K562 (cell line): Measurements from ENCODE around the gene MPP7. TPM values are rescaled to one million over a fixed set of nuclear protein-coding genes. Genes with fewer than 3 reads are reported as not detected.

Experiments
- ATAC-seq: fragments of 200-7000 bp; cut with Tn5 transposase; 3 replicates; pipeline ENCODE4 v1.9.1; 2020; ENCODE audit warnings: moderate library complexity
- BruUV-seq: library from RNA; stranded (reverse); fragments of 400-500 nt; replicated peaks from 2 replicates; lab custom pipeline; 2021; lab: Mats Ljungman, UMichigan
- CTCF ChIA-PET: fragments of 300-600 bp; formaldehyde crosslinking; extraction: SDS; loops from one replicate; lab custom pipeline; 2021; ENCODE audit warnings: low intra/inter-chr PET ratio; lab: Yijun Ruan, JAX
- POLR2A ChIA-PET: fragments of 300-600, 350-650 bp; sonication (Branson Sonifier 250); formaldehyde crosslinking; extraction: SDS; loops from one replicate; lab custom pipeline; 2021; ENCODE audit warnings: antibody characterized with exemption, inconsistent platforms; lab: Yijun Ruan, JAX
- DNase-seq, 4 experiments: peaks; one replicate each; pipeline versions ENCODE4 v3.0.0 to v3.0.0-alpha.2; 2011 to 2018; ENCODE audit warnings: low spot score in 3 of 4, mixed read lengths in 3 of 4; ENCODE audit errors: extremely low read depth in 1 of 4
- FAIRE-seq: peaks from 2 replicates; lab custom pipeline; 2011; peaks lifted over from hg19 to GRCh38; lab: Jason Lieb, UNC
- H2AFZ ChIP-seq: 2 replicates; pipeline ENCODE4 v1.6.0; 2011; ENCODE audit warnings: low read depth, low read length, control low read depth, inconsistent platforms
- H3K27ac ChIP-seq: fragments of 200-600 bp; 3 replicates; pipeline ENCODE4 v1.8.0; 2011; ENCODE audit warnings: low read depth, mild to moderate bottlenecking, control low read depth, inconsistent platforms, low read length, moderate library complexity, mixed read lengths; ENCODE audit errors: extremely low read depth
- H3K27me3 ChIP-seq, 2 experiments: fragments of 300-600 bp in 1 of 2; 2 replicates in 1 of 2; 3 replicates in 1 of 2; pipeline versions ENCODE4 v1.6.0 to v1.8.0; 2011; ENCODE audit warnings: inconsistent platforms in 2 of 2, low read length in 2 of 2, mild to moderate bottlenecking in 1 of 2, mixed read lengths in 1 of 2, moderate library complexity in 1 of 2; ENCODE audit not compliant: control insufficient read depth in 2 of 2, insufficient read depth in 2 of 2
- H3K36me3 ChIP-seq: fragments of 300-600 bp; 3 replicates; pipeline ENCODE4 v1.8.0; 2011; ENCODE audit warnings: mild to moderate bottlenecking, low read length, inconsistent platforms; ENCODE audit not compliant: control insufficient read depth, insufficient read depth
- H3K4me1 ChIP-seq, 2 experiments: fragments of 200-600 bp in 1 of 2; replicated peaks in 1 of 2; 2 replicates in 1 of 2; 3 replicates in 1 of 2; pipeline versions ENCODE4 v1.5.1 to v1.8.0; 2011; ENCODE audit warnings: inconsistent platforms in 2 of 2, low read length in 2 of 2, mild to moderate bottlenecking in 1 of 2, mixed read lengths in 1 of 2, moderate library complexity in 1 of 2; ENCODE audit not compliant: control insufficient read depth in 2 of 2, insufficient read depth in 2 of 2
- H3K4me2 ChIP-seq: 2 replicates; pipeline ENCODE4 v1.6.1; 2011; ENCODE audit warnings: low read length, control low read depth, inconsistent platforms, mixed read lengths; ENCODE audit not compliant: insufficient read depth
- H3K4me3 ChIP-seq: fragments of 200-600 bp; sonication (generic), shearing (Covaris generic); 2 replicates; pipeline ENCODE4 v1.5.1; 2016; ENCODE audit warnings: control low read depth, inconsistent platforms
- H3K79me2 ChIP-seq: fragments of 200-600 bp; 3 replicates; pipeline ENCODE4 v1.8.0; 2011; ENCODE audit warnings: low read length, inconsistent platforms; ENCODE audit not compliant: control insufficient read depth, insufficient read depth
- H3K9ac ChIP-seq, 2 experiments: 2 replicates each; pipeline versions ENCODE4 v1.6.0 to v1.6.1; 2011; ENCODE audit warnings: low read depth in 2 of 2, low read length in 2 of 2, control low read depth in 1 of 2, inconsistent platforms in 1 of 2, mild to moderate bottlenecking in 1 of 2, mixed read lengths in 1 of 2; ENCODE audit not compliant: insufficient read depth in 1 of 2
- H3K9me1 ChIP-seq: one replicate; pipeline ENCODE4 v1.6.0; 2011; ENCODE audit warnings: inconsistent platforms, mild to moderate bottlenecking, low read length, moderate library complexity; ENCODE audit not compliant: control insufficient read depth, insufficient read depth
- H3K9me3 ChIP-seq: replicated peaks from 2 replicates; pipeline ENCODE4 v1.5.1; 2011; ENCODE audit warnings: low read depth, low read length, inconsistent platforms; ENCODE audit not compliant: control insufficient read depth, insufficient read depth
- H4K20me1 ChIP-seq: replicated peaks from 2 replicates; pipeline ENCODE4 v1.6.1; 2011; ENCODE audit warnings: low read length, inconsistent platforms, mixed read lengths; ENCODE audit not compliant: control insufficient read depth, insufficient read depth
- CBFB ChIP-seq: sonication (generic); formaldehyde crosslinking; IDR thresholded peaks from 2 replicates; pipeline ENCODE4 v1.4.0; 2020; ENCODE audit warnings: mild to moderate bottlenecking, missing genetic modification reagents
- CSDE1 ChIP-seq, 2 experiments: fragments of 450-650 bp; IDR thresholded peaks; 2 replicates each; pipeline ENCODE4 v1.6.1; 2016; ENCODE audit warnings: mild to moderate bottlenecking in 1 of 2
- ESRRA ChIP-seq: fragments of 450-650 bp; IDR thresholded peaks from 2 replicates; pipeline ENCODE4 v1.6.1; 2014; ENCODE audit warnings: low read depth, mild to moderate bottlenecking, moderate library complexity, borderline replicate concordance
- KDM1A ChIP-seq, 2 experiments: fragments of 450-650 bp; IDR thresholded peaks; 2 replicates each; pipeline ENCODE4 v1.6.1; 2016; ENCODE audit warnings: mild to moderate bottlenecking in 2 of 2
- LCOR ChIP-seq: sonication (generic); formaldehyde crosslinking; IDR thresholded peaks from 2 replicates; pipeline ENCODE4 v1.8.0; 2022; ENCODE audit warnings: mild to moderate bottlenecking, missing genetic modification reagents
- NBN ChIP-seq: fragments of 450-650 bp; IDR thresholded peaks from 2 replicates; pipeline ENCODE4 v1.6.1; 2016; ENCODE audit warnings: low read depth, mild to moderate bottlenecking
- PHTF2 ChIP-seq: fragments of 250-450 bp; sonication (Bioruptor Pico); IDR thresholded peaks from 2 replicates; pipeline ENCODE4 v1.5.0; 2021; ENCODE audit warnings: mild to moderate bottlenecking
- POLR2A ChIP-seq: fragments of 450-650 bp; conservative IDR thresholded peaks from 2 replicates; pipeline ENCODE4 v1.6.1; 2016
- SAFB2 ChIP-seq: fragments of 200-400 bp; formaldehyde crosslinking; IDR thresholded peaks from 2 replicates; pipeline ENCODE4 v1.6.1; 2018; ENCODE audit warnings: borderline replicate concordance, low read length, low read depth, moderate library complexity; ENCODE audit not compliant: severe bottlenecking
- SP1 ChIP-seq: sonication (generic); formaldehyde crosslinking; IDR thresholded peaks from 2 replicates; pipeline ENCODE4 v1.8.1; 2022; ENCODE audit warnings: mild to moderate bottlenecking, missing genetic modification reagents
- ZNF239 ChIP-seq: fragments of 250-450 bp; sonication (Bioruptor Pico); IDR thresholded peaks from 2 replicates; pipeline ENCODE4 v1.4.0; 2020; ENCODE audit warnings: mild to moderate bottlenecking
- ZSCAN32 ChIP-seq: fragments of 450-650 bp; formaldehyde crosslinking; IDR thresholded peaks from 2 replicates; pipeline ENCODE4 v1.4.0; 2020; ENCODE audit warnings: mild to moderate bottlenecking, moderate library complexity
- WGBS: fragments of 100-300 bp; shearing (Covaris generic); methylation state at CpG from one replicate; pipeline ENCODE4 v1.1.6; 2016; ENCODE audit warnings: low coverage, mixed read lengths; ENCODE audit not compliant: insufficient coverage; ENCODE audit errors: missing lambda C conversion rate; 5-methylcytosine and 5-hydroxymethylcytosine counted together
- in situ Hi-C: fragments of 300-500 bp; cut with MboI; formaldehyde crosslinking; loops from 4 replicates; pipeline ENCODE4 v1.15.0; 2018; ENCODE audit warnings: inconsistent platforms, mixed read lengths
- intact Hi-C: fragments of 100-400 bp; cut with micrococcal nuclease; formaldehyde crosslinking; loops from 2 replicates; pipeline ENCODE4 v1.14.2; 2022
- polyA plus RNA-seq, 8 experiments: library from polyadenylated mRNA; depleted of rRNA in 4 of 8; stranded (reverse) in 5 of 8; unstranded in 3 of 8; fragments of >200 nt; fragmentation: Nextera tagmentation in 2 of 8; fragmentation: Illumina TruSeq in 1 of 8; extraction: Ambion mirVana in 2 of 8; extraction: Trizol in 1 of 8; gene quantifications; 2 replicates each; pipeline versions ENCODE4 v1.2.1 to v1.2.3, GENCODE V29; 2011 to 2014; ENCODE audit warnings: inconsistent platforms in 1 of 8, missing spikeins in 1 of 8
- total RNA-seq, 7 experiments: library from RNA; depleted of rRNA in 6 of 7; stranded (reverse); fragments of >200 nt in 6 of 7; fragmentation: Illumina TruSeq in 2 of 7; extraction: Trizol in 2 of 7; gene quantifications; 2 replicates each; pipeline versions ENCODE4 v1.2.1 to v1.2.3, GENCODE V29; 2011 to 2021; ENCODE audit warnings: low replicate concordance in 1 of 7
- TF ChIP-seq, protein P1 (sequence below): IDR thresholded peaks from 2 replicates; pipeline ENCODE4 v1.6.1; 2011; ENCODE audit not compliant: insufficient read length; ENCODE audit errors: extremely low read depth
- TF ChIP-seq, protein P2 (sequence below): fragments of 450-650 bp; IDR thresholded peaks from 2 replicates; pipeline ENCODE4 v1.6.1; 2016; ENCODE audit warnings: antibody characterized with exemption
- TF ChIP-seq, protein P3 (sequence below): IDR thresholded peaks from 3 replicates; pipeline ENCODE4 v1.6.1; 2011; ENCODE audit warnings: borderline replicate concordance, mild to moderate bottlenecking; ENCODE audit not compliant: insufficient read length, insufficient read depth
- TF ChIP-seq, protein P4 (sequence below): sonication (generic); formaldehyde crosslinking; IDR thresholded peaks from 2 replicates; pipeline ENCODE4 v1.8.0; 2022; ENCODE audit warnings: mild to moderate bottlenecking, missing genetic modification reagents

MPP7 gene
- total and polyA plus RNA-seq, 9 of the 15 experiments (the other 6 are each of a cell fraction or from before 2014, with no cell fraction given): 0.03 to 0.50 (median 0.23) TPM

DNA sequence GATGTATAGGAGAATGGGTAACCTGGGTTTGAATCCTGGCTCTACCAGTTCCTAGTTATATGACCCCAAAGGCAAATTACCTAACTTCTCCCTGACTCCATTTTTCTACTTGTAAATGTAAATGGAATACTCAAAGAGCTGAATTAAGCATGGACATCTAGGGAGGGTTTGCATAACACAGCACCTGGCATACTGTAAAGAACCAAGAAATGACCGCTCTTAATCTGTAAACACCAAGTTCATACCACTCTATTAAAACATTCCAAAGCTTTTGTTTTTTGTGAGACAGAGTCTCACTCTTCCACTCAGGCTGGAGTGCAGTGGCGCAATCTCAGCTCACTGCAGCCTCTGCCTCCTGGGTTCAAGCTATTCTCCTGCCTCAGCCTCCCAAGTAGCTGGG is 19.6 kb downstream of the MPP7 start:
- CTCF ChIA-PET: interaction anchor here (0.6 kb wide), 1 partner anchor 533 kb away, joined by 3 read pairs; no protein-coding TSS in a partner anchor
- H3K9me1 ChIP-seq: no peaks in the 10 kb centered on the region
- BruUV-seq: no TSS peak
- in situ Hi-C loops: no loop called here
- ATAC-seq (no peak), DNase-seq (no peak), FAIRE-seq (no peak)
- intact Hi-C loops: no loop called here
- no peaks in the 10 kb centered on the region for H3K9me3 ChIP-seq
- no peaks in the 10 kb centered on the region for H3K4me1 ChIP-seq
- no peaks in the 10 kb centered on the region for H3K79me2 ChIP-seq
- 0% methylated on average over 2 of the region's 2 CpGs for WGBS
- peaks cover 5% of the 10 kb centered on the region in 2 experiments; a peak in 2 of 5 replicates for H3K27me3 ChIP-seq
- no peaks in the 10 kb centered on the region for H4K20me1 ChIP-seq
- no peak overlapping the region for H3K27ac ChIP-seq
- H3K9ac ChIP-seq: no peak overlapping the region
- no peak overlapping the region for H2AFZ ChIP-seq
- no peak overlapping the region for H3K4me2 ChIP-seq
- H3K4me3 ChIP-seq: no peak overlapping the region
- POLR2A ChIA-PET: interaction anchor here (0.7 to 1.3 kb wide), 2 partner anchors 10 to 20 kb away, joined by 3 read pairs; partner anchors contain the start of gene MPP7
- H3K36me3 ChIP-seq: no peaks in the 10 kb centered on the region
- TF ChIP-seq LCOR (CRISPR knock-in tag): no peak
- no peak for TF ChIP-seq ESRRA
- TF ChIP-seq, protein P1, sequence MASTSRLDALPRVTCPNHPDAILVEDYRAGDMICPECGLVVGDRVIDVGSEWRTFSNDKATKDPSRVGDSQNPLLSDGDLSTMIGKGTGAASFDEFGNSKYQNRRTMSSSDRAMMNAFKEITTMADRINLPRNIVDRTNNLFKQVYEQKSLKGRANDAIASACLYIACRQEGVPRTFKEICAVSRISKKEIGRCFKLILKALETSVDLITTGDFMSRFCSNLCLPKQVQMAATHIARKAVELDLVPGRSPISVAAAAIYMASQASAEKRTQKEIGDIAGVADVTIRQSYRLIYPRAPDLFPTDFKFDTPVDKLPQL: no peak
- no peak for TF ChIP-seq KDM1A (IDR thresholded peaks at IDR 0.05)
- TF ChIP-seq NBN: no peak
- TF ChIP-seq CSDE1 (IDR thresholded peaks at IDR 0.05): no peak
- TF ChIP-seq, protein P2, sequence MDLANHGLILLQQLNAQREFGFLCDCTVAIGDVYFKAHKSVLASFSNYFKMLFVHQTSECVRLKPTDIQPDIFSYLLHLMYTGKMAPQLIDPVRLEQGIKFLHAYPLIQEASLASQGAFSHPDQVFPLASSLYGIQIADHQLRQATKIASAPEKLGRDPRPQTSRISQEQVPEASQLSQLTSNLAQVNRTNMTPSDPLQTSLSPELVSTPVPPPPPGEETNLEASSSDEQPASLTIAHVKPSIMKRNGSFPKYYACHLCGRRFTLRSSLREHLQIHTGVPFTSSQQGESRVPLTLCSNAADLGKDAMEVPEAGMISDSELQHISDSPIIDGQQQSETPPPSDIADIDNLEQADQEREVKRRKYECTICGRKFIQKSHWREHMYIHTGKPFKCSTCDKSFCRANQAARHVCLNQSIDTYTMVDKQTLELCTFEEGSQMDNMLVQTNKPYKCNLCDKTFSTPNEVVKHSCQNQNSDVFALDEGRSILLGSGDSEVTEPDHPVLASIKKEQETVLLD: no peak
- TF ChIP-seq, protein P3, sequence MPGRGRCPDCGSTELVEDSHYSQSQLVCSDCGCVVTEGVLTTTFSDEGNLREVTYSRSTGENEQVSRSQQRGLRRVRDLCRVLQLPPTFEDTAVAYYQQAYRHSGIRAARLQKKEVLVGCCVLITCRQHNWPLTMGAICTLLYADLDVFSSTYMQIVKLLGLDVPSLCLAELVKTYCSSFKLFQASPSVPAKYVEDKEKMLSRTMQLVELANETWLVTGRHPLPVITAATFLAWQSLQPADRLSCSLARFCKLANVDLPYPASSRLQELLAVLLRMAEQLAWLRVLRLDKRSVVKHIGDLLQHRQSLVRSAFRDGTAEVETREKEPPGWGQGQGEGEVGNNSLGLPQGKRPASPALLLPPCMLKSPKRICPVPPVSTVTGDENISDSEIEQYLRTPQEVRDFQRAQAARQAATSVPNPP: no peak
- TF ChIP-seq SP1 (CRISPR knock-in tag): no peak
- TF ChIP-seq ZSCAN32: no peak
- no peak for TF ChIP-seq POLR2A
- TF ChIP-seq, protein P4, sequence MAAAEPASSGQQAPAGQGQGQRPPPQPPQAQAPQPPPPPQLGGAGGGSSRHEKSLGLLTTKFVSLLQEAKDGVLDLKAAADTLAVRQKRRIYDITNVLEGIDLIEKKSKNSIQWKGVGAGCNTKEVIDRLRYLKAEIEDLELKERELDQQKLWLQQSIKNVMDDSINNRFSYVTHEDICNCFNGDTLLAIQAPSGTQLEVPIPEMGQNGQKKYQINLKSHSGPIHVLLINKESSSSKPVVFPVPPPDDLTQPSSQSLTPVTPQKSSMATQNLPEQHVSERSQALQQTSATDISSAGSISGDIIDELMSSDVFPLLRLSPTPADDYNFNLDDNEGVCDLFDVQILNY (CRISPR knock-in tag): no peak
- TF ChIP-seq SAFB2: no peak
- no peak for TF ChIP-seq PHTF2 (CRISPR knock-in tag)
- TF ChIP-seq ZNF239 (CRISPR knock-in tag): no peak
- no peak for TF ChIP-seq CBFB
